Activated CD8-positive, alpha-beta T cell treated with anti-CD3 and anti-CD28 coated beads for 36 hours (primary cell): ENCODE data around the gene PTGR2. TPM values are rescaled to one million over a fixed set of nuclear protein-coding genes. Genes with fewer than 3 reads are reported as not detected.

Experiments
- ATAC-seq: fragments of 200-7000 bp; cut with Tn5 transposase; one replicate; pipeline ENCODE4 v1.10.0; 2021; ENCODE audit warnings: mild to moderate bottlenecking, moderate library complexity
- CTCF ChIA-PET: fragments of 350-600 bp; sonication (Branson Sonifier 250); formaldehyde crosslinking; loops from one replicate; lab custom pipeline; 2021; ENCODE audit warnings: antibody characterized with exemption; lab: Charles Lee
- POLR2A ChIA-PET: fragments of 350-600 bp; sonication (Branson Sonifier 250); formaldehyde crosslinking; loops from one replicate; lab custom pipeline; 2021; ENCODE audit warnings: antibody characterized with exemption; lab: Charles Lee
- DNase-seq: peaks from one replicate; pipeline ENCODE4 v3.0.0-alpha.2; 2020
- H3K27ac Mint-ChIP-seq: one replicate; pipeline ENCODE4 v1.8.0; 2021; ENCODE audit warnings: mild to moderate bottlenecking, mixed read lengths
- H3K27me3 Mint-ChIP-seq: one replicate; pipeline ENCODE4 v1.8.0; 2021; ENCODE audit warnings: mixed read lengths
- H3K36me3 Mint-ChIP-seq: one replicate; pipeline ENCODE4 v1.8.0; 2021; ENCODE audit warnings: low read depth, mixed read lengths
- H3K4me1 Mint-ChIP-seq: one replicate; pipeline ENCODE4 v1.8.0; 2021; ENCODE audit warnings: low read depth, mixed read lengths
- H3K4me3 Mint-ChIP-seq: one replicate; pipeline ENCODE4 v1.8.0; 2021; ENCODE audit warnings: mild to moderate bottlenecking, moderate library complexity, mixed read lengths
- H3K9me3 Mint-ChIP-seq: one replicate; pipeline ENCODE4 v1.8.0; 2021; ENCODE audit warnings: mixed read lengths
- CTCF ChIP-seq: fragments of 200-600 bp; IDR thresholded peaks from one replicate; pipeline ENCODE4 v1.8.0; 2022; ENCODE audit warnings: antibody characterized with exemption, mild to moderate bottlenecking
- intact Hi-C: fragments of 100-400 bp; cut with micrococcal nuclease; formaldehyde crosslinking; loops from one replicate; pipeline ENCODE4 v1.10.0; 2022
- total RNA-seq, 2 experiments: library from RNA; stranded (reverse); gene quantifications; one replicate each; pipeline ENCODE4 v1.2.3, GENCODE V29; 2021

PTGR2 gene
- total RNA-seq, 2 experiments from 2014 or later: 10.6 to 11.0 TPM

GRCh38 chr14:73878436-73878835 is 26.8 kb downstream of the PTGR2 start:
- ChIA-PET CTCF (interaction anchor here (1.3 kb wide), 1 partner anchor 150 kb away, joined by 6 read pairs; no protein-coding TSS in a partner anchor), POLR2A (no interaction called here)

GRCh38 chr14:73879027-73879426 is 27.4 kb downstream of the PTGR2 start:
- Mint-ChIP-seq H3K27ac (no peak overlapping the region), H3K27me3 (no peaks in the 10 kb centered on the region), H3K9me3 (no peaks in the 10 kb centered on the region), H3K4me3 (no peak overlapping the region), H3K4me1 (peaks cover 4% of the 10 kb centered on the region), H3K36me3 (peaks cover 4% of the 10 kb centered on the region)
- intact Hi-C loops: no loop called here
- no peak for TF ChIP-seq CTCF
- no peak for ATAC-seq
- POLR2A ChIA-PET: no interaction called here
- no peak for DNase-seq
- CTCF ChIA-PET: no interaction called here

More at GRCh38 chr14:73878436-73878835, 26.8 kb downstream of the PTGR2 start:
- ATAC-seq: no peak
- DNase-seq: no peak
- no peak overlapping the region for H3K27ac Mint-ChIP-seq
- no peaks in the 10 kb centered on the region for H3K9me3 Mint-ChIP-seq
- no peaks in the 10 kb centered on the region for H3K27me3 Mint-ChIP-seq
- no peak for TF ChIP-seq CTCF
- H3K4me3 Mint-ChIP-seq: no peak overlapping the region
- intact Hi-C loops: no loop called here
- peaks cover 4% of the 10 kb centered on the region for H3K36me3 Mint-ChIP-seq
- peaks cover 4% of the 10 kb centered on the region for H3K4me1 Mint-ChIP-seq

- Mint-ChIP-seq H3K4me3 (peak overlapping the region; percentile 95), H3K36me3 (peaks cover 22% of the 10 kb centered on the region), H3K27ac (peak overlapping the region; percentile 99), H3K4me1 (peaks cover 38% of the 10 kb centered on the region), H3K27me3 (no peaks in the 10 kb centered on the region), H3K9me3 (no peaks in the 10 kb centered on the region)
- ChIA-PET CTCF (no interaction called here), POLR2A (no interaction called here)
- ATAC-seq: no peak
- TF ChIP-seq CTCF: no peak
- DNase-seq: no peak
- intact Hi-C loops: no loop called here
Observed at GRCh38 chr14:73884438-73885190, 33.0 kb downstream of the PTGR2 start.

GRCh38 chr14:73886449-73887317 is 35.1 kb downstream of the PTGR2 start, which contains the start of gene ZNF410:
ZNF410 (plus strand) TSS chr14:73886859; CDS start chr14:73892176, 5,317 bp downstream.
- peaks cover 26% of the 10 kb centered on the region for H3K36me3 Mint-ChIP-seq
- DNase-seq: peak; percentile 97
- H3K4me3 Mint-ChIP-seq: peak within 1 kb of the TSS; percentile 95
- H3K27me3 Mint-ChIP-seq: no peaks in the 10 kb centered on the region
- peaks cover 43% of the 10 kb centered on the region for H3K4me1 Mint-ChIP-seq
- TF ChIP-seq CTCF: no peak
- ChIA-PET CTCF (interaction anchor here (1.0 to 1.6 kb wide), 4 partner anchors 9 to 135 kb away, joined by 3 to 5 read pairs (median 4); no protein-coding TSS in a partner anchor), POLR2A (interaction anchor here (0.7 to 2.6 kb wide), 14 partner anchors 9 to 274 kb away, joined by 3 to 19 read pairs (median 3); partner anchors contain the start of genes ACOT6 and PTGR2)
- H3K27ac Mint-ChIP-seq: peak within 1 kb of the TSS; percentile 99
- ATAC-seq: peak; percentile 100
- no peaks in the 10 kb centered on the region for H3K9me3 Mint-ChIP-seq
- intact Hi-C loops: no loop called here
